HEK293 (cell line): ENCODE data around the gene CCDC12.

ENCODE experiments used
- CTCF ChIA-PET: fragments of 350-600 bp; formaldehyde crosslinking; extraction: SDS; loops from one replicate; lab custom pipeline; 2021; ENCODE audit warnings: antibody characterized with exemption; lab: Yijun Ruan, JAX
- POLR2A ChIA-PET: fragments of 300-600 bp; formaldehyde crosslinking; extraction: SDS; loops from one replicate; lab custom pipeline; 2020; ENCODE audit warnings: antibody characterized with exemption, inconsistent platforms; lab: Yijun Ruan, JAX
- H3K27ac ChIP-seq: fragments of 200-500 bp; sonication (Bioruptor generic); 2 replicates; pipeline ENCODE4 v1.5.1; 2014; ENCODE audit warnings: low read depth, low read length, control low read depth, inconsistent platforms; ENCODE audit errors: extremely low read depth
- H3K36me3 ChIP-seq, 2 experiments: fragments of 200-500 bp in 1 of 2; sonication (Bioruptor generic) in 1 of 2; 1 replicate in 1 of 2; 2 replicates in 1 of 2; pipeline ENCODE4 v1.5.1; 2014 to 2017; ENCODE audit warnings: inconsistent platforms in 2 of 2, low read length in 2 of 2; ENCODE audit not compliant: control insufficient read depth in 2 of 2, insufficient read depth in 1 of 2
- H3K4me1 ChIP-seq: fragments of 200-500 bp; sonication (Bioruptor generic); 2 replicates; pipeline ENCODE4 v1.5.1; 2014; ENCODE audit warnings: mild to moderate bottlenecking, low read length, inconsistent platforms; ENCODE audit not compliant: control insufficient read depth, insufficient read depth
- H3K4me3 ChIP-seq: 2 replicates; pipeline ENCODE4 v1.5.1; 2011; ENCODE audit warnings: low read depth, mild to moderate bottlenecking, control low read depth, low read length, moderate library complexity
- H3K9me3 ChIP-seq: fragments of 200-500 bp; sonication (Bioruptor generic); 2 replicates; pipeline ENCODE4 v1.5.1; 2014; ENCODE audit warnings: low read depth, low read length, inconsistent platforms; ENCODE audit not compliant: control insufficient read depth, insufficient read depth
- GFI1B ChIP-seq: fragments of 450-650 bp; formaldehyde crosslinking; IDR thresholded peaks from 2 replicates; pipeline ENCODE4 v1.5.1; 2016; ENCODE audit warnings: missing biosample characterization, missing genetic modification characterization
- HOXA7 ChIP-seq: sonication (generic); formaldehyde crosslinking; IDR thresholded peaks from 2 replicates; pipeline ENCODE4 v1.8.1; 2022; ENCODE audit warnings: missing genetic modification reagents, borderline replicate concordance
- IKZF3 ChIP-seq: fragments of 450-650 bp; IDR thresholded peaks from 2 replicates; pipeline ENCODE4 v1.5.0; 2018; ENCODE audit warnings: missing biosample characterization, mild to moderate bottlenecking, missing genetic modification characterization, moderate library complexity
- INSM2 ChIP-seq: fragments of 450-650 bp; formaldehyde crosslinking; IDR thresholded peaks from 2 replicates; pipeline ENCODE4 v1.5.1; 2016; ENCODE audit warnings: missing biosample characterization, missing genetic modification characterization
- MEIS1 ChIP-seq: sonication (generic); formaldehyde crosslinking; IDR thresholded peaks from 2 replicates; pipeline ENCODE4 v1.8.1; 2022; ENCODE audit warnings: missing genetic modification reagents, mild to moderate bottlenecking, borderline replicate concordance
- RBAK ChIP-seq: fragments of 450-650 bp; formaldehyde crosslinking; IDR thresholded peaks from 2 replicates; pipeline ENCODE4 v1.5.1; 2016; ENCODE audit warnings: missing biosample characterization, missing genetic modification characterization
- REPIN1 ChIP-seq: fragments of 450-650 bp; formaldehyde crosslinking; IDR thresholded peaks from 2 replicates; pipeline ENCODE4 v1.5.1; 2017; ENCODE audit warnings: missing biosample characterization, missing genetic modification characterization, low read depth
- ZFP37 ChIP-seq: fragments of 450-650 bp; formaldehyde crosslinking; IDR thresholded peaks from 2 replicates; pipeline ENCODE4 v1.5.1; 2016; ENCODE audit warnings: missing biosample characterization, missing genetic modification characterization
- ZNF114 ChIP-seq: fragments of 450-650 bp; formaldehyde crosslinking; IDR thresholded peaks from 2 replicates; pipeline ENCODE4 v1.5.0; 2017; ENCODE audit warnings: missing biosample characterization, missing genetic modification characterization
- ZNF121 ChIP-seq: fragments of 450-650 bp; formaldehyde crosslinking; IDR thresholded peaks from 2 replicates; pipeline ENCODE4 v1.5.1; 2016; ENCODE audit warnings: missing biosample characterization, missing genetic modification characterization
- ZNF132 ChIP-seq: fragments of 450-650 bp; formaldehyde crosslinking; IDR thresholded peaks from 2 replicates; pipeline ENCODE4 v1.5.1; 2017; ENCODE audit warnings: missing biosample characterization, missing genetic modification characterization, borderline replicate concordance
- ZNF175 ChIP-seq: fragments of 450-650 bp; formaldehyde crosslinking; IDR thresholded peaks from 2 replicates; pipeline ENCODE4 v1.5.1; 2016; ENCODE audit warnings: missing biosample characterization, missing genetic modification characterization
- ZNF2 ChIP-seq: fragments of 450-650 bp; formaldehyde crosslinking; IDR thresholded peaks from 2 replicates; pipeline ENCODE4 v1.5.1; 2016; ENCODE audit warnings: missing biosample characterization, missing genetic modification characterization
- ZNF202 ChIP-seq: fragments of 450-650 bp; formaldehyde crosslinking; IDR thresholded peaks from 2 replicates; pipeline ENCODE4 v1.5.1; 2016; ENCODE audit warnings: missing biosample characterization, missing genetic modification characterization, borderline replicate concordance
- ZNF311 ChIP-seq: fragments of 450-650 bp; formaldehyde crosslinking; IDR thresholded peaks from 2 replicates; pipeline ENCODE4 v1.5.1; 2017; ENCODE audit warnings: missing biosample characterization, missing genetic modification characterization, borderline replicate concordance
- ZNF398 ChIP-seq: fragments of 450-650 bp; formaldehyde crosslinking; IDR thresholded peaks from 2 replicates; pipeline ENCODE4 v1.5.1; 2017; ENCODE audit warnings: missing biosample characterization, missing genetic modification characterization
- ZNF433 ChIP-seq: fragments of 450-650 bp; formaldehyde crosslinking; IDR thresholded peaks from 2 replicates; pipeline ENCODE4 v1.5.1; 2016; ENCODE audit warnings: missing biosample characterization, missing genetic modification characterization, low read depth
- ZNF585B ChIP-seq: fragments of 450-650 bp; formaldehyde crosslinking; IDR thresholded peaks from 2 replicates; pipeline ENCODE4 v1.5.1; 2016; ENCODE audit warnings: missing biosample characterization, missing genetic modification characterization
- ZNF654 ChIP-seq: fragments of 450-650 bp; formaldehyde crosslinking; IDR thresholded peaks from 2 replicates; pipeline ENCODE4 v1.5.1; 2016; ENCODE audit warnings: low read depth, missing biosample characterization, missing genetic modification characterization
- ZNF692 ChIP-seq: fragments of 450-650 bp; formaldehyde crosslinking; IDR thresholded peaks from 2 replicates; pipeline ENCODE4 v1.5.1; 2016; ENCODE audit warnings: missing biosample characterization, missing genetic modification characterization
- TF ChIP-seq, protein P1 (sequence below): fragments of 450-650 bp; formaldehyde crosslinking; IDR thresholded peaks from 2 replicates; pipeline ENCODE4 v1.5.1; 2017; ENCODE audit warnings: missing biosample characterization, missing genetic modification characterization

CCDC12 gene

GRCh38 chr3:46958467-46959160, 17.9 kb downstream of the CCDC12 start:
- H3K36me3 ChIP-seq = peaks cover 0 to 12% of the 10 kb centered on the region in 2 experiments; a peak in 1 of 3 replicates
- no peak overlapping the region for H3K27ac ChIP-seq
- no peaks in the 10 kb centered on the region for H3K9me3 ChIP-seq
- CTCF ChIA-PET = interaction anchor here (0.8 kb wide), 1 partner anchor 39 kb away, joined by 3 read pairs; no protein-coding TSS in a partner anchor
- no peaks in the 10 kb centered on the region for H3K4me1 ChIP-seq
- TF ChIP-seq, protein P1, sequence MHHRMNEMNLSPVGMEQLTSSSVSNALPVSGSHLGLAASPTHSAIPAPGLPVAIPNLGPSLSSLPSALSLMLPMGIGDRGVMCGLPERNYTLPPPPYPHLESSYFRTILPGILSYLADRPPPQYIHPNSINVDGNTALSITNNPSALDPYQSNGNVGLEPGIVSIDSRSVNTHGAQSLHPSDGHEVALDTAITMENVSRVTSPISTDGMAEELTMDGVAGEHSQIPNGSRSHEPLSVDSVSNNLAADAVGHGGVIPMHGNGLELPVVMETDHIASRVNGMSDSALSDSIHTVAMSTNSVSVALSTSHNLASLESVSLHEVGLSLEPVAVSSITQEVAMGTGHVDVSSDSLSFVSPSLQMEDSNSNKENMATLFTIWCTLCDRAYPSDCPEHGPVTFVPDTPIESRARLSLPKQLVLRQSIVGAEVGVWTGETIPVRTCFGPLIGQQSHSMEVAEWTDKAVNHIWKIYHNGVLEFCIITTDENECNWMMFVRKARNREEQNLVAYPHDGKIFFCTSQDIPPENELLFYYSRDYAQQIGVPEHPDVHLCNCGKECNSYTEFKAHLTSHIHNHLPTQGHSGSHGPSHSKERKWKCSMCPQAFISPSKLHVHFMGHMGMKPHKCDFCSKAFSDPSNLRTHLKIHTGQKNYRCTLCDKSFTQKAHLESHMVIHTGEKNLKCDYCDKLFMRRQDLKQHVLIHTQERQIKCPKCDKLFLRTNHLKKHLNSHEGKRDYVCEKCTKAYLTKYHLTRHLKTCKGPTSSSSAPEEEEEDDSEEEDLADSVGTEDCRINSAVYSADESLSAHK (tag by site-specific recombination) = no peak
- TF ChIP-seq REPIN1 (tag by site-specific recombination) (no peak), ZNF202 (tag by site-specific recombination) (no peak), INSM2 (no peak), HOXA7 (CRISPR knock-in tag) (no peak), ZNF654 (tag by site-specific recombination) (no peak), IKZF3 (no peak), ZNF132 (tag by site-specific recombination) (no peak), ZNF692 (tag by site-specific recombination) (no peak), ZNF114 (tag by site-specific recombination) (no peak), ZNF585B (no peak), ZNF175 (no peak), MEIS1 (CRISPR knock-in tag) (no peak), GFI1B (no peak), ZNF433 (no peak), ZNF311 (tag by site-specific recombination) (no peak), ZNF121 (tag by site-specific recombination) (no peak), RBAK (tag by site-specific recombination) (no peak)
- no peak overlapping the region for H3K4me3 ChIP-seq
- POLR2A ChIA-PET = no interaction called here

DNA sequence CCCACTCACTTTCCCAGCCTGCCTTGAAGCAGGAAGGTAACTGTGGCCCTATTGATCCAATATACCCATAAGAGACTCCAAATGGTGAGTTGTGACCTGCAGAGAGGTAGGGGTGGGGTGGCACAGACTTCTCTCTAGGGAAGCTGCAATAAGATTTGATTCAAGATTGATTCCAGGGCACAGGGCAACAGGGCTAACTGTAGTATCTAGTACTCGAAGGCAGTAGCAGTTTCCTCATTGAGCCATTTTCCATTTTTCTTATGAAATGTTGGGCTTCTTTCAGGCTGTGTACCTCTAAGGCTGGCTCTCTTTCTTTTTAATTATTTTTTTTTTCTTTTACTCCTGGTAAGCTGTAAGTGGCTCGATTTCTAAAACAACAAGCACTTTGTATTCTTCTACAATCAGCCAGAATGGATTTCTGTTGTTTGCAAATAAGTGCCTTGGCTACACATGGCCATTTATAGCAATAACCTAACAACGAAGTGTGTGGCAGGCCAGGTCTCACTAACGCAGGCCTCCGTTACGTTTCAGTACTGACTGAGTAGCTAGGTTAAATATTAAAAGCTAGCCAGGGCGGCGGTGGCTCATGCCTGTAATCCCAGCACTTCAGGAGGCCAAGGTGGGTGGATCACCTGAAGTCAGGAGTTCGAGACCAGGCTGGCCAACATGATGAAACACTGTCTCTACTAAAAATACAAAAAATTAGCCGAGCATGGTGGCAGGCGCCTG, 19.3 kb downstream of the CCDC12 start:
- H3K4me3 ChIP-seq = no peak overlapping the region
- H3K36me3 ChIP-seq = peaks cover 0 to 5% of the 10 kb centered on the region in 2 experiments; a peak in 1 of 3 replicates
- H3K9me3 ChIP-seq = no peaks in the 10 kb centered on the region
- ChIA-PET CTCF (interaction anchor here (0.8 kb wide), 1 partner anchor 17 kb away, joined by 5 read pairs; no protein-coding TSS in a partner anchor), POLR2A (no interaction called here)
- no peak overlapping the region for H3K27ac ChIP-seq
- no peaks in the 10 kb centered on the region for H3K4me1 ChIP-seq
- TF ChIP-seq ZNF398 (no peak), ZFP37 (tag by site-specific recombination) (no peak), ZNF2 (tag by site-specific recombination) (no peak)
